ENCODE data around the gene SPRR2E. TPM values are rescaled to one million over a fixed set of nuclear protein-coding genes. Genes with fewer than 3 reads are reported as not detected.
"Not testable (repeated sequence)": the region's sequence is repeated elsewhere in the genome, so short reads cannot be mapped to it uniquely, and the experiment has no call there.

The SPRR2E gene
- total RNA-seq, 1 donor from 2014 or later, result not detected

DNA sequence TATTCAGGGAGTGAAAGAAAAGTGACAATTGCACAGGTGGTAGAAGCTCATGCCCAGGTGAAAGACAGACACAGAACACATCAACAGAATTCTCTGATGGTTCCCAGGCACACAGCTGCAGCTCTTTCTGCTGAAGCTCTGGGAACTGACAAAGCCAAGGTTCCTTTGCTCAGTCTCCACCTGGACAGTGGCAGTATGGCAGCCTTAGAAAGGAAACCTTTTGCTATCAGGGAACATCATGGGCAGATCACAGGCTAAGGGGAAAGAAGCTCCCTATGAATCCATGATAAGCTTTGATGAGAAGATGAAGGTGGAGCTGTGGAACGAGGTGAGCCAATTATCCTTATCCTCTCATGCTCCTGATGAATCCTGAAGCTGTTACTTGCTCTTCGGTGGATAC is 24.1 kb downstream of the SPRR2E start:
- H3K36me3 Mint-ChIP-seq (ENCODE audit: low read depth), result no peaks in the 10 kb centered on the region
- H3K4me3 Mint-ChIP-seq, result no peak overlapping the region
- intact Hi-C loops (cut with micrococcal nuclease), result no loop called here
- H3K27ac Mint-ChIP-seq, result no peak overlapping the region
- no peaks in the 10 kb centered on the region for H3K9me3 Mint-ChIP-seq
- TF ChIP-seq, protein P1, sequence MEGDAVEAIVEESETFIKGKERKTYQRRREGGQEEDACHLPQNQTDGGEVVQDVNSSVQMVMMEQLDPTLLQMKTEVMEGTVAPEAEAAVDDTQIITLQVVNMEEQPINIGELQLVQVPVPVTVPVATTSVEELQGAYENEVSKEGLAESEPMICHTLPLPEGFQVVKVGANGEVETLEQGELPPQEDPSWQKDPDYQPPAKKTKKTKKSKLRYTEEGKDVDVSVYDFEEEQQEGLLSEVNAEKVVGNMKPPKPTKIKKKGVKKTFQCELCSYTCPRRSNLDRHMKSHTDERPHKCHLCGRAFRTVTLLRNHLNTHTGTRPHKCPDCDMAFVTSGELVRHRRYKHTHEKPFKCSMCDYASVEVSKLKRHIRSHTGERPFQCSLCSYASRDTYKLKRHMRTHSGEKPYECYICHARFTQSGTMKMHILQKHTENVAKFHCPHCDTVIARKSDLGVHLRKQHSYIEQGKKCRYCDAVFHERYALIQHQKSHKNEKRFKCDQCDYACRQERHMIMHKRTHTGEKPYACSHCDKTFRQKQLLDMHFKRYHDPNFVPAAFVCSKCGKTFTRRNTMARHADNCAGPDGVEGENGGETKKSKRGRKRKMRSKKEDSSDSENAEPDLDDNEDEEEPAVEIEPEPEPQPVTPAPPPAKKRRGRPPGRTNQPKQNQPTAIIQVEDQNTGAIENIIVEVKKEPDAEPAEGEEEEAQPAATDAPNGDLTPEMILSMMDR (IDR thresholded peaks at IDR 0.05), result no peak
- ChIA-PET CTCF (no interaction called here), POLR2A (no interaction called here)
- no peak for DNase-seq
- peaks cover 17% of the 10 kb centered on the region for H3K27me3 Mint-ChIP-seq
- ATAC-seq (ENCODE audit: low read depth), result no peak
- H3K4me1 Mint-ChIP-seq, result no peaks in the 10 kb centered on the region

DNA sequence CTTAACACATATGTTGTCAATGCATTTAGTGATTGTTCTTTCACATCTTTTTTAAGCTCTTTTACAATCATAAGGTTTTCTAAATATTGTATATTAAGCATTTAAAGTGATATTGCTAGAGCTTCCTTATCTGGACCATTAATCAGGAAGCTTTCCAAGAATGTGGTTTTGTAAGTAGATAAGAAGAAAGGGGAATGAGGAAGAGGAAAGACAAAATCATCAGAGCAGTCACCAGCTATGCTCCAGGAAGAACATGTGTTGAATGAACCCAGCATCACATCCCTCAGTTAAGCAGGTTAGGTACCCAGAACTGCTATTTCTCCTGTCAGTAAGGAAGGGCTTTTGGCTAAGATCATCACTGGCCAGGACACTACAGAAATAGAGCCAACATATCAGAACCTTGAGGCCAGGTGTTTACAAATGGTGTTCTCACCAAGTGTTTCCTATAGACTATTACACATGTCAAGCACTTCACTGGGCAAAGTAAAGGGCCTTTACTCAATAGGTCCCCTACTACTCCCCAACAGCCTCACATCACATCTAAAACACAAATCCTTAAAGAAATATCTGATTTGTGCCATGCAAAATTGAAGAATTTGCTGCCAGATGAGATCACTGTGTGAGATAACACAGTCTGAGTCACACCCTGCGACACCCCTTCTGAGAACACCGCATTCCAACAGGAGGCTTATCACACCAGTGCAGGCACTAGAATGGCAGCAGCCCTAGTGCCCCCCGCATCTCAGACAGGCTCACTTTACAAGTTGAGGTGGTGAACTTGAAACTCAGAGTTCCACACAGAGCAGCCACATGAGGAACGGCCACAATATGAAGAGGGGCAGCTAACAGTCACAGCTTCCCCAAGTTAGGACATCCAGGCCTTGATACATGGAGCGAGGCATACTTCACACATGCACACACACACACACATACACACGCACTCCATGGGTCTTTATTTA is 35.2 kb downstream of the SPRR2E start:
- H3K27ac Mint-ChIP-seq, result no peak overlapping the region
- no peaks in the 10 kb centered on the region for H3K4me1 Mint-ChIP-seq
- H3K27me3 Mint-ChIP-seq, result peaks cover 13% of the 10 kb centered on the region
- ATAC-seq (ENCODE audit: low read depth) (no peak), DNase-seq (no peak)
- intact Hi-C loops (cut with micrococcal nuclease), result no loop called here
- ChIA-PET CTCF (no interaction called here), POLR2A (no interaction called here)
- no peaks in the 10 kb centered on the region for H3K36me3 Mint-ChIP-seq (ENCODE audit: low read depth)
- no peaks in the 10 kb centered on the region for H3K9me3 Mint-ChIP-seq
- TF ChIP-seq, protein P1 (IDR thresholded peaks at IDR 0.05), result no peak
- H3K4me3 Mint-ChIP-seq, result no peak overlapping the region

DNA sequence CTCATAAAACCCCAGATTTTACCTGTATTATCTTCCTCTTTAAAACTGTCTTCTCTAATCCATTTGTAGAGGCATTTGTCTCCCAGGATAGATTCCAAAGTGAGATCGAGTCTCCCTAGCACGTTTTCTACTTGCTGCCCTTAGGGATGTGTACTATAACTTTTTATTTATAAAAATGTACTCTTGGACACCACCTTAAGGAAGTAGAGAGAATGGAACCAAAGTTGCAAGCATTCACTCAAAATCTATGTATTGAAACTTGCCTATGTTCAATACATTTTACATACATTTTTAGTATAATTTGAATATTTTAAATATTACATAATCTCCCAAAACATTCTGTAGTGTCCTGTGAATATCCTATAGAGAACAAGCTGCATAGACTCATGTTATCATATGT is 36.2 kb downstream of the SPRR2E start:
- Mint-ChIP-seq H3K4me3 (no peak overlapping the region), H3K9me3 (peaks cover 2% of the 10 kb centered on the region), H3K36me3 (ENCODE audit: low read depth) (no peaks in the 10 kb centered on the region), H3K4me1 (no peaks in the 10 kb centered on the region), H3K27ac (no peak overlapping the region), H3K27me3 (peaks cover 13% of the 10 kb centered on the region)
- DNase-seq, result no peak
- TF ChIP-seq, protein P1 (IDR thresholded peaks at IDR 0.05), result no peak
- ATAC-seq (ENCODE audit: low read depth), result no peak
- ChIA-PET CTCF (no interaction called here), POLR2A (no interaction called here)
- intact Hi-C loops (cut with micrococcal nuclease), result no loop called here

DNA sequence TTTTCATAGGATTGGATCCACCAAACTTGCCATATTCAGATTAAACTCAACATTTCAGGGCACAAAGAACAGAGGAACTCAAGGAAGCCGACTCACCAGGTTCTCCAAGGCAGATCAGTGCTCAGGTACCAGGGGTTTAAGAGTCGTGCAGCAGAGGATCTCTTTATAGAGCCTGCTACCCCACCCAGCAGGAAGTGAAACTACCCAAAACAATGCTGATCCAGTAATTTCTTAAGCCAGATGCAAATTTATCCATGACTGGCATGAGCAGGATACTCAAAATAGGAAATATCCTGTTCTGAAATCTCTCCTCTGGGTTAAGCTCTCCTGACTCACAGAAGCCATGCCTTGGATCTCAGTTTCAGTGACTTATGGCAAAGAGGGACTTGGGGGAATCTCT is 37.0 kb downstream of the SPRR2E start, which contains the start of gene SPRR2A:
TSS of gene SPRR2A (minus strand) at position 138 of the 400 bp plus-strand sequence. CDS start 777 bp downstream, outside the sequence.
- DNase-seq (no peak), ATAC-seq (ENCODE audit: low read depth) (no peak)
- Mint-ChIP-seq H3K4me1 (no peaks in the 10 kb centered on the region), H3K27ac (no peak within 1 kb of the TSS), H3K4me3 (no peak within 1 kb of the TSS), H3K9me3 (peaks cover 8% of the 10 kb centered on the region), H3K36me3 (ENCODE audit: low read depth) (no peaks in the 10 kb centered on the region), H3K27me3 (peaks cover 18% of the 10 kb centered on the region)
- ChIA-PET POLR2A (no interaction called here), CTCF (no interaction called here)
- intact Hi-C loops (cut with micrococcal nuclease), result no loop called here
- TF ChIP-seq, protein P1 (IDR thresholded peaks at IDR 0.05), result no peak

DNA sequence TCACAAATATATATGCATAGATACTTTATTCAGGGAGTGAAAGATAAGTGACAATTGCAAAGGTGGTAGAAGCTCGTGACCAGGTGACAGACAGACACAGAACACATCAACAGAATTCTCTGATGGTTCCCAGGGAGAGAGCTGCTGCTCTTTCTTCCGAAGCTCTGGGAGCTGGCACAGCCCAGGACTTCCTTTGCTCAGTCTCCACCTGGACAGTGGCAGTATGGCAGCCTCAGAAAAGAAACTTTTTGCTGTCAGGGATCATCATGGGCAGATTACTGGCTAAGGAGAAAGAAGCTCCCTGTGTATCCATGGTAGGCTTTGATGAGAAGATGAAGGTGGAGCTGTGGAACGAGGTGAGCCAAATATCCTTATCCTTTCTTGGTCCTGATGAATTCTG is 38.2 kb downstream of the SPRR2E start:
- H3K27ac Mint-ChIP-seq; CTCF ChIA-PET; ATAC-seq (ENCODE audit: low read depth); intact Hi-C loops (cut with micrococcal nuclease); H3K4me3 Mint-ChIP-seq; H3K4me1 Mint-ChIP-seq; H3K36me3 Mint-ChIP-seq (ENCODE audit: low read depth); POLR2A ChIA-PET; H3K9me3 Mint-ChIP-seq; DNase-seq: not testable (repeated sequence)
- peaks cover 20% of the 10 kb centered on the region for H3K27me3 Mint-ChIP-seq

All from activated B cell treated with CpG ODN at 0.5 μM for 24 hours (primary cell).